CD4-positive, alpha-beta T cell (primary cell): ENCODE data around the gene PMM2. TPM values are rescaled to one million over a fixed set of nuclear protein-coding genes. Genes with fewer than 3 reads are reported as not detected.
A peak's percentile ranks its signal among the peaks of the same experiment; 100 is the strongest.

Source experiments
- ATAC-seq: fragments of 200-7000 bp; cut with Tn5 transposase; one replicate; pipeline ENCODE4 v1.10.0; 2022; ENCODE audit warnings: mild to moderate bottlenecking; ENCODE audit not compliant: poor library complexity
- CTCF ChIA-PET: fragments of 350-600 bp; sonication (Branson Sonifier 250); formaldehyde crosslinking; loops from one replicate; lab custom pipeline; 2021; ENCODE audit warnings: antibody characterized with exemption, inconsistent platforms; lab: Charles Lee
- POLR2A ChIA-PET: fragments of 350-600 bp; sonication (Branson Sonifier 250); formaldehyde crosslinking; loops from one replicate; lab custom pipeline; 2021; ENCODE audit warnings: antibody characterized with exemption, inconsistent platforms; lab: Charles Lee
- DNase-seq, 14 experiments: peaks; one replicate each; pipeline ENCODE4 v3.0.0-alpha.2; 2013 to 2020; ENCODE audit warnings: mixed read lengths in 2 of 14
- H3K27ac ChIP-seq, 2 donors: one replicate each; pipeline versions ENCODE4 v1.5.1 to v1.7.0; 2013; ENCODE audit warnings: low read length in 2 of 2, low read depth in 1 of 2, mild to moderate bottlenecking in 1 of 2
- H3K27me3 ChIP-seq, 2 experiments: 1 replicate in 1 of 2; 2 replicates in 1 of 2; pipeline versions ENCODE4 v1.6.1 to v1.7.0; 2013; ENCODE audit warnings: low read length in 2 of 2, control low read depth in 1 of 2, mild to moderate bottlenecking in 1 of 2, moderate library complexity in 1 of 2; ENCODE audit not compliant: insufficient read depth in 2 of 2, control insufficient read depth in 1 of 2
- H3K36me3 ChIP-seq: one replicate; pipeline ENCODE4 v1.6.1; 2013; ENCODE audit warnings: low read length, control low read depth; ENCODE audit not compliant: insufficient read depth
- H3K4me1 ChIP-seq: one replicate; pipeline ENCODE4 v1.6.1; 2013; ENCODE audit warnings: low read length, control low read depth; ENCODE audit not compliant: insufficient read depth
- H3K4me3 ChIP-seq: one replicate; pipeline ENCODE4 v1.5.1; 2013; ENCODE audit warnings: mild to moderate bottlenecking, low read length, moderate library complexity
- H3K9me3 ChIP-seq, 2 experiments: 1 replicate in 1 of 2; 2 replicates in 1 of 2; pipeline versions ENCODE4 v1.6.1 to v1.7.0; 2013; ENCODE audit warnings: low read length in 2 of 2, mild to moderate bottlenecking in 2 of 2, control low read depth in 1 of 2, moderate library complexity in 1 of 2; ENCODE audit not compliant: control insufficient read depth in 1 of 2, insufficient read depth in 1 of 2
- H3K27ac Mint-ChIP-seq: one replicate; pipeline ENCODE4 v1.8.0; 2020; ENCODE audit warnings: mixed read lengths
- H3K27me3 Mint-ChIP-seq: one replicate; pipeline ENCODE4 v1.8.0; 2021; ENCODE audit warnings: mixed read lengths
- H3K36me3 Mint-ChIP-seq: one replicate; pipeline ENCODE4 v1.8.0; 2021; ENCODE audit warnings: low read depth, mixed read lengths
- H3K4me1 Mint-ChIP-seq: one replicate; pipeline ENCODE4 v1.8.0; 2021; ENCODE audit warnings: low read depth, mixed read lengths
- H3K4me3 Mint-ChIP-seq: one replicate; pipeline ENCODE4 v1.8.0; 2020; ENCODE audit warnings: mild to moderate bottlenecking, mixed read lengths
- H3K9me3 Mint-ChIP-seq: one replicate; pipeline ENCODE4 v1.8.0; 2020; ENCODE audit warnings: mixed read lengths
- intact Hi-C, 2 experiments: fragments of 100-400 bp; cut with DNase I in 1 of 2; cut with micrococcal nuclease in 1 of 2; formaldehyde crosslinking; loops; one replicate each; pipeline versions ENCODE4 v1.15.1 to v1.9.0; 2023 to 2025; cut with DNase I, micrococcal nuclease
- total RNA-seq, 174 experiments: library from RNA in 2 of 174; stranded (reverse) in 2 of 174; gene quantifications; one replicate each; pipeline ENCODE4 v1.2.3 and lab custom pipeline; 2021 to 2026
- TF ChIP-seq, protein P1 (sequence below): fragments of 200-600 bp; IDR thresholded peaks from one replicate; pipeline ENCODE4 v1.8.0; 2022; ENCODE audit warnings: antibody characterized with exemption, mild to moderate bottlenecking

The PMM2 gene
- total RNA-seq, 2 experiments from 2014 or later: 24.2 to 27.0 TPM

DNA sequence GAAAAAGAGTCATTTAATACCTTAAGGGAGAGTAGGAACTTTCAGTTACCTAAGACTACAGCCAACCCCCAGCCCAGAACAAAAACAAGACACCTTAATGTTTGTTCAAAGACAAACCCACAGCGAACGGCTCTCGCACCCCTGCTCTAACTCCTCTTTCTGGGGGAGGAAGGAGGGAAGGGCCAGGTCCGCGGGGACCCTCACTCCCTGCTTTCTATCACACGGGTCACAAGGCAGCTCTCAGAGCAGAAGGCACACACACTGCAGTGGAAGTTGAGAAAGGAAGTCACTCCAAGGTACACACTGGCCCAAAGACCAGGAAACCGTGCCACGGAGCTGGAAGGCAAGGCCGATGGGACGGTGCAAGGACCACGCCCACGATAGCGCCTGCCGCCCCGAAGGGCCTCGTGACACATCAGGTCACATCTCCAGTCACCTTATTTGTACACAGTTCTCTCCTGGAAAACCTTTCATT, 94.5 kb downstream of the PMM2 start:
- Histone ChIP-seq H3K9me3 (no peaks in the 10 kb centered on the region), H3K36me3 (peaks cover 61% of the 10 kb centered on the region), H3K4me1 (peaks cover 14% of the 10 kb centered on the region), H3K4me3 (no peak overlapping the region), H3K27me3 (no peaks in the 10 kb centered on the region), H3K27ac (peak overlapping the region; percentile 17 to 50)
- H3K9me3 Mint-ChIP-seq: no peaks in the 10 kb centered on the region
- intact Hi-C loops: loop anchor here in 1 of 2 experiments (5.0 kb wide), 1 partner anchor 115 kb away; no protein-coding TSS in a partner anchor
- no peaks in the 10 kb centered on the region for H3K27me3 Mint-ChIP-seq
- no peak for ATAC-seq
- TF ChIP-seq, protein P1, sequence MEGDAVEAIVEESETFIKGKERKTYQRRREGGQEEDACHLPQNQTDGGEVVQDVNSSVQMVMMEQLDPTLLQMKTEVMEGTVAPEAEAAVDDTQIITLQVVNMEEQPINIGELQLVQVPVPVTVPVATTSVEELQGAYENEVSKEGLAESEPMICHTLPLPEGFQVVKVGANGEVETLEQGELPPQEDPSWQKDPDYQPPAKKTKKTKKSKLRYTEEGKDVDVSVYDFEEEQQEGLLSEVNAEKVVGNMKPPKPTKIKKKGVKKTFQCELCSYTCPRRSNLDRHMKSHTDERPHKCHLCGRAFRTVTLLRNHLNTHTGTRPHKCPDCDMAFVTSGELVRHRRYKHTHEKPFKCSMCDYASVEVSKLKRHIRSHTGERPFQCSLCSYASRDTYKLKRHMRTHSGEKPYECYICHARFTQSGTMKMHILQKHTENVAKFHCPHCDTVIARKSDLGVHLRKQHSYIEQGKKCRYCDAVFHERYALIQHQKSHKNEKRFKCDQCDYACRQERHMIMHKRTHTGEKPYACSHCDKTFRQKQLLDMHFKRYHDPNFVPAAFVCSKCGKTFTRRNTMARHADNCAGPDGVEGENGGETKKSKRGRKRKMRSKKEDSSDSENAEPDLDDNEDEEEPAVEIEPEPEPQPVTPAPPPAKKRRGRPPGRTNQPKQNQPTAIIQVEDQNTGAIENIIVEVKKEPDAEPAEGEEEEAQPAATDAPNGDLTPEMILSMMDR: no peak
- DNase-seq: peak in 2 of 14 experiments; percentile 14 to 46
- no peak overlapping the region for H3K4me3 Mint-ChIP-seq
- H3K36me3 Mint-ChIP-seq: peaks cover 74% of the 10 kb centered on the region
- POLR2A ChIA-PET: no interaction called here
- H3K4me1 Mint-ChIP-seq: peaks cover 16% of the 10 kb centered on the region
- CTCF ChIA-PET: interaction anchor here (0.6 to 2.4 kb wide), 5 partner anchors 13 to 247 kb away, joined by 3 to 19 read pairs (median 3); no protein-coding TSS in a partner anchor
- peak overlapping the region; percentile 92 for H3K27ac Mint-ChIP-seq

DNA sequence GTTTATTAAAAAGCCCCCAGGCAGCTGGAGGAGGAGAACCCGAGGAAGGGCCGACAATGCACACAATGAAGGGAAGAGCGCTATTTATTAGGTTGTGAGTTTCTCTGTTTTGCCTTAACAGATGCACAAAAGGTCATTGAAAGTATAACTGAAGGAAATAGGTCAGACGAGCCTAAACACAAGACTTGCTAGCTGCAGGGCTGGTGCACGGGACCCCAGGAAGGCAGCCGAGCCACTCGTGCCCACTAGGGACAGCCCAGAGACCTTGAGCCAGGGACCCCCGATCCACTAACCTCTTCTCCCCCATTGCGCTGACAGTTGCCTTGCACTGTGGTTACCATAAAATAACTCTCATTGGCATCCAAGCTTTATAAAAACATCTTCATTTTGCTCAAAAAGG, 95.8 kb downstream of the PMM2 start:
- no peaks in the 10 kb centered on the region for H3K27me3 Mint-ChIP-seq
- H3K27ac Mint-ChIP-seq: peak overlapping the region; percentile 1
- peaks cover 14% of the 10 kb centered on the region for H3K4me1 ChIP-seq
- H3K9me3 Mint-ChIP-seq: no peaks in the 10 kb centered on the region
- no peak overlapping the region for H3K4me3 ChIP-seq
- peaks cover 16% of the 10 kb centered on the region for H3K4me1 Mint-ChIP-seq
- H3K4me3 Mint-ChIP-seq: no peak overlapping the region
- intact Hi-C loops: loop anchor here in 1 of 2 experiments (5.0 kb wide), 1 partner anchor 114 kb away; no protein-coding TSS in a partner anchor
- ATAC-seq: no peak
- H3K27ac ChIP-seq: peak overlapping the region in 1 of 2 donors; percentile 1
- H3K36me3 Mint-ChIP-seq: peaks cover 84% of the 10 kb centered on the region
- DNase-seq: no peak
- ChIA-PET CTCF (interaction anchor here (1.0 to 2.1 kb wide), 2 partner anchors 43 to 116 kb away, joined by 3 to 7 read pairs; no protein-coding TSS in a partner anchor), POLR2A (no interaction called here)
- TF ChIP-seq, protein P1: no peak
- H3K27me3 ChIP-seq: no peaks in the 10 kb centered on the region
- no peaks in the 10 kb centered on the region for H3K9me3 ChIP-seq
- peaks cover 73% of the 10 kb centered on the region for H3K36me3 ChIP-seq

DNA sequence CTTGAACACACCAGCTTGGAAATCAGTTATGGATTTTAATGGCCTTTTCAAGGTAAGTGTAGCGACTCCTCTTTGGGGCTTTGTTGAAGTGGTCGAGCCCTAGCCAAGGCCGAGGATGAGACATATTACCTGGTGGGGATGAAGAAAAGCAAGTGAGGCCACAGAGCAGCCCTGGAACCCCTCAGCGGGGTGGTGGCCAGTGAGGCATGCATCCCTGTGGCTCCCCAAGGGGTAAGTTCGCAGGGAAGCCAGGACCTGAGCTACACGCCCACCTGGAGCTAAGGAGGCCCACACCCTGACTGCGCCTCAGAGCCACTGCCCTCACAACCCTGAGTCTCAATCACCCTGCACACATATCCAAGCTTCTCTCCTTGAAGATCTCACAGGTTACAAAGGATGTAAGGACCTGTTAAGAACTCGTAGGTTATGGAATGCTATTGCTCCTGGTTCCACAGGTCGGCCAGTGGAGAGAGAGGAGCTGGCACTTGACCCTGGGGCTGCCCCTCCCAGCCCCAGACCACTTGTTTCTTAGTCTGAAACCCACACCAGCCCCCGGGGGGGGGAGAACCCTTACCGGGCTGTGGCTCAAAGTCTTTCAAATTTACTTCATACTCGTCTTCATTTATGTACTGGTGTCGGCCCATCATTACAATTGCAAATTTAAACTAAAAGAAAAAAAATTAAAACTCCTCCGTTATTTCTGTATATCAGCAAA, 96.5 kb downstream of the PMM2 start:
- ATAC-seq (no peak), DNase-seq (no peak)
- intact Hi-C loops: loop anchor here in 1 of 2 experiments (5.0 kb wide), 1 partner anchor 113 kb away; no protein-coding TSS in a partner anchor
- no peaks in the 10 kb centered on the region for H3K9me3 ChIP-seq
- peaks cover 80% of the 10 kb centered on the region for H3K36me3 ChIP-seq
- no peaks in the 10 kb centered on the region for H3K9me3 Mint-ChIP-seq
- peak overlapping the region; percentile 1 for H3K27ac Mint-ChIP-seq
- H3K36me3 Mint-ChIP-seq: peaks cover 92% of the 10 kb centered on the region
- H3K4me3 ChIP-seq: no peak overlapping the region
- no peak overlapping the region for H3K4me3 Mint-ChIP-seq
- CTCF ChIA-PET: interaction anchor here (2.1 kb wide), 1 partner anchor 42 kb away, joined by 7 read pairs; no protein-coding TSS in a partner anchor
- POLR2A ChIA-PET: no interaction called here
- H3K4me1 ChIP-seq: peaks cover 14% of the 10 kb centered on the region
- no peaks in the 10 kb centered on the region for H3K27me3 ChIP-seq
- TF ChIP-seq, protein P1: no peak
- no peak overlapping the region for H3K27ac ChIP-seq
- peaks cover 16% of the 10 kb centered on the region for H3K4me1 Mint-ChIP-seq
- H3K27me3 Mint-ChIP-seq: no peaks in the 10 kb centered on the region
